AG04450 (cell line): ENCODE data around the gene FBXL5. TPM values are rescaled to one million over a fixed set of nuclear protein-coding genes. Genes with fewer than 3 reads are reported as not detected.

Experiments
- CTCF ChIA-PET: fragments of 300-600, 350-600 bp; formaldehyde crosslinking; extraction: SDS; loops from one replicate; lab custom pipeline; 2022; ENCODE audit warnings: antibody characterized with exemption, inconsistent platforms; lab: Charles Lee
- POLR2A ChIA-PET: fragments of 350-600 bp; formaldehyde crosslinking; extraction: SDS; loops from one replicate; lab custom pipeline; 2021; ENCODE audit warnings: antibody characterized with exemption, inconsistent platforms; lab: Yijun Ruan, JAX
- DNase-seq: peaks from one replicate; pipeline ENCODE4 v3.0.0-alpha.2; 2011; ENCODE audit warnings: low read depth, low spot score
- H3K27ac ChIP-seq: one replicate; pipeline ENCODE4 v1.5.1; 2012; ENCODE audit warnings: low read depth, low read length, control low read depth
- H3K27me3 ChIP-seq: one replicate; pipeline ENCODE4 v1.6.0; 2012; ENCODE audit warnings: low read length; ENCODE audit not compliant: control insufficient read depth, insufficient read depth
- H3K4me3 ChIP-seq: 2 replicates; pipeline ENCODE4 v1.5.1; 2011; ENCODE audit warnings: mild to moderate bottlenecking, low read depth, low read length, control low read depth
- H3K9me3 ChIP-seq: 2 replicates; pipeline ENCODE4 v1.5.1; 2012; ENCODE audit warnings: low read length; ENCODE audit not compliant: control insufficient read depth, insufficient read depth
- polyA plus RNA-seq: library from polyadenylated mRNA; depleted of rRNA; stranded (reverse); fragments of >200 nt; gene quantifications from 2 replicates; pipeline ENCODE4 v1.2.3, GENCODE V29; 2011
- TF ChIP-seq, protein P1 (sequence below): IDR thresholded peaks from 2 replicates; pipeline ENCODE4 v1.5.1; 2011; ENCODE audit warnings: low read depth, low read length, control low read depth, inconsistent platforms

Gene FBXL5
- polyA plus RNA-seq, 1 experiment: 56.4 TPM

DNA sequence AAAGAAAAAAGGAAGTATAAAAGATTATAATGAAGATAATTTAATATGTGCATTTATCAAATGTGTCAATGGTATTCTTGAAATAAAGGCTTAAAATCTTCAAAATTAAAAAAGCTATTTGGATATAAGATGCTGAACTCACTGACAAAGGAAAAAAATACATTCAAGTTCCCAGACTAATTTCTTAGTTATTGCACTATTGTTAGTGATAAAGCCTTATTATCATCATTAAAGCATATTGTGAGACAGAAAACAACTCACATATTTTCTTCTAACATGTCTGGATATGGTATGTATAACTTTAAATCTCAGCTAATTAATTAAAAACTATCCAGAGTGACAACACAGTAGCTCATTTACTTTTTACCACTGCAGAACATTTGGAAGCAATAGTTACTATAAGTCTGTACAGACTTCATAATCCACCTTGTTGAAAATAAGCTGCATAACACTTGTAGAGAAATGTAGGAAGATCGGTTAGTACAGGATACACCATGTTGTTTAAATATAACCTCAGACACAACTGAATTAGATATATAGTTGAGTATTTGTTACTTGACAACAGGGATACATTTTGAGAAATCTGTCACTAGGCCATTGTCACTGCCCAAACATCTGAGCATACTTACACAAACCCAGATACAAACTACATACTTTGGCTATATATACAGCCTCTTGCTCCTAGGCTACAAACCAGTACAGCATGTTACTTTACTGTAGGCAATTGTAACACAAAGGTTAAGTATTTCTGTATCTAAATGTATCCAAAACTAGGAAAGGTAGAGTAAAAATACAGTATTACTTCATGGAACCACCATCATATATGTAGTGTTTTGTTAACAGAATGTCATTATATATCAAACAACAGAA lies 13.6 kb upstream of the FBXL5 start:
- DNase-seq: no peak
- no peak overlapping the region for H3K27ac ChIP-seq
- H3K27me3 ChIP-seq: no peaks in the 10 kb centered on the region
- H3K9me3 ChIP-seq: no peaks in the 10 kb centered on the region
- H3K4me3 ChIP-seq: no peak overlapping the region
- ChIA-PET POLR2A (interaction anchor here (0.6 kb wide), 1 partner anchor 31 kb away, joined by 4 read pairs; no protein-coding TSS in a partner anchor), CTCF (no interaction called here)
- TF ChIP-seq, protein P1, sequence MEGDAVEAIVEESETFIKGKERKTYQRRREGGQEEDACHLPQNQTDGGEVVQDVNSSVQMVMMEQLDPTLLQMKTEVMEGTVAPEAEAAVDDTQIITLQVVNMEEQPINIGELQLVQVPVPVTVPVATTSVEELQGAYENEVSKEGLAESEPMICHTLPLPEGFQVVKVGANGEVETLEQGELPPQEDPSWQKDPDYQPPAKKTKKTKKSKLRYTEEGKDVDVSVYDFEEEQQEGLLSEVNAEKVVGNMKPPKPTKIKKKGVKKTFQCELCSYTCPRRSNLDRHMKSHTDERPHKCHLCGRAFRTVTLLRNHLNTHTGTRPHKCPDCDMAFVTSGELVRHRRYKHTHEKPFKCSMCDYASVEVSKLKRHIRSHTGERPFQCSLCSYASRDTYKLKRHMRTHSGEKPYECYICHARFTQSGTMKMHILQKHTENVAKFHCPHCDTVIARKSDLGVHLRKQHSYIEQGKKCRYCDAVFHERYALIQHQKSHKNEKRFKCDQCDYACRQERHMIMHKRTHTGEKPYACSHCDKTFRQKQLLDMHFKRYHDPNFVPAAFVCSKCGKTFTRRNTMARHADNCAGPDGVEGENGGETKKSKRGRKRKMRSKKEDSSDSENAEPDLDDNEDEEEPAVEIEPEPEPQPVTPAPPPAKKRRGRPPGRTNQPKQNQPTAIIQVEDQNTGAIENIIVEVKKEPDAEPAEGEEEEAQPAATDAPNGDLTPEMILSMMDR: no peak

DNA sequence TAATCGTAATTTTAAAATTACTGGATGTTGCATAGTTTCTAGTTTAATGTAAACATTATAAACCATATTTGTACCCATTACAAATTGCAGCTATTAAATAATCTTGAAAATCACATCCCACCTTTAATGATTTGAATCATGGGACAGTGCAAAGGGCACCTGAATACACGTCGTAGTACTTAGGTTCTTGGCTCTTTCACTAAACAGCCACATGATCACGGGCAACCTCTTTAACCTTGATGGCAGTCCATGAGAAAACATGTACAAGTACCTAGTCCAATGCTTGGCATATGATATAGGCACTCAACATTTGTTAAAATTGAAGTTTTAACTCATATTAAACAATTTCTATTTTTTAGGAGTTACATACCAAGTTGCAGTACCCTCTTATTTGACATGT lies 11.8 kb upstream of the FBXL5 start:
- H3K9me3 ChIP-seq: no peaks in the 10 kb centered on the region
- DNase-seq: no peak
- CTCF ChIA-PET: no interaction called here
- H3K27me3 ChIP-seq: no peaks in the 10 kb centered on the region
- no peak overlapping the region for H3K4me3 ChIP-seq
- H3K27ac ChIP-seq: no peak overlapping the region
- POLR2A ChIA-PET: interaction anchor here (0.7 kb wide), 1 partner anchor 12 kb away, joined by 4 read pairs; the partner anchor contains the start of gene FBXL5
- TF ChIP-seq, protein P1: no peak

DNA sequence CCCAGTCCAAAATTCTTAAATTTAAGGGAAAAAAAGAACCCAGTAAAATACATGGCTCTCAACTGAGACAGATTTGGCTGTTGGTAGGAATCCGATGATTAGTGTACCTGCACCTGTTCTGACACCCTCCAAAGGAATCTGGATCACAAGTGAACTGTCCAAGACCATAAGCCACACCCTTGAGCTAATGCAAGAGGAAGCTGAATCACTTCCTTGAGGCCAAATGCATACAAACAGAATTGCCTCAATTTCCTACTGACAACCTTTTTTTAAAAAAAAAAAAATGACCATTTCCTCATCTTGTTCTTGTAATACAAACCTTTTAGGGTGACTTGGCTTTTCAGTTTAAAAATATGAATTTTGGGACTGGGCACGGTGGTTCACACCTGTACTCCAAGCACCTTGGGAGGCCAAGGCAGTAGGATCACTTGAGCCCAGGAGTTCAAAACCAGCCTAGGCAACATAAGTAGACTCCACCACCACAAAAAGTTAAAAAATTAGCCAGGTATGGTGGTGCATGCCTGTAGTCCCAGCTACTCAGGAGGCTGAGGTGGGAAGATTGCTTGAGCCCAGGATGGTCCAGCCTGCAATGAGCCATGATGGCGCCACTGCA lies 10.7 kb upstream of the FBXL5 start:
- POLR2A ChIA-PET: no interaction called here
- H3K27ac ChIP-seq: no peak overlapping the region
- no peak overlapping the region for H3K4me3 ChIP-seq
- no peaks in the 10 kb centered on the region for H3K27me3 ChIP-seq
- no peaks in the 10 kb centered on the region for H3K9me3 ChIP-seq
- TF ChIP-seq, protein P1: no peak
- DNase-seq: no peak
- CTCF ChIA-PET: no interaction called here

DNA sequence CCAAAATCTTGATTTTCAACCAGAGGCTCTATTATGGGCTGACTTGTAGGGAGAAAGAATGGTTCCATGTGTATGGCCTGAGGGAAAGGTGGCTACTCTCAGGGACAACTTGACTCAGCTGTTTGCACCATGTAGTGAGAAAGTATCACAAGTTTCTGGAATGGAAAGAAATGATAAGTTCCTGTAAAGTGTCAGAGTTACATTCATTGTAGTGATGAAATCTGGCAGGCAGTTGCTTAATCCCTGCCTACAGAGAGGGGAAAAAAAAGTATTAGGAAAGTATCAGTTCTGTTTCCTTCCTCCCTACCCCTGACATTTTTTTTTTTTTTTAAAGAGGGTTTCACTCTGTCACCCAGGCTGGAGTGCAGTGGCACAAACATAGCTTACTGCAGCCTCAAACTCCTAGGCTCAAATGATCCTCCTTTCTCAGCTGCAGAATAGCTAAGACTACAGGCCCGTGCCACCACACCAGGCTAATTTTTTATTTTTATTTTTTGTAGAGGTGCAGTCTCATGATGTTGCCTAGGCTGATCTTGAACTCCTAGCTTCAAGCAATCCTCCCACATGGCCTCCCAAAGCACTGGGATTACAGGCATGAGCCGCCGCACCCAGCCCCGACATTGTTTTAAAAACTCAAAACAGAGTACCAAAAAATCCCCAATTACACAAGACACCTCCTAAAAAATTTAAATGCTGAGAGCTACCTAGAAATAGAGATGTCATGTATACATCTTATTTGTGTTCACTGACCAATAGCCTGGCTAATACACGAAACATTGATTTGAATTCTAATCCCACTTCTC lies 4.8 kb upstream of the FBXL5 start:
- DNase-seq: no peak
- peaks cover 5% of the 10 kb centered on the region for H3K9me3 ChIP-seq
- ChIA-PET POLR2A (no interaction called here), CTCF (no interaction called here)
- no peak overlapping the region for H3K4me3 ChIP-seq
- no peaks in the 10 kb centered on the region for H3K27me3 ChIP-seq
- no peak overlapping the region for H3K27ac ChIP-seq
- TF ChIP-seq, protein P1: no peak
